Measurements from ENCODE around the gene MPC1. TPM values are rescaled to one million over a fixed set of nuclear protein-coding genes. Genes with fewer than 3 reads are reported as not detected.
"Not testable (repeated sequence)": the region's sequence is repeated elsewhere in the genome, so short reads cannot be mapped to it uniquely, and the experiment has no call there.

Gene MPC1
- total RNA-seq, 4 donors from 2014 or later, result 31.9 to 54.0 (median 42.5) TPM

GRCh38 chr6:166346449-166346848, 36.3 kb downstream of the MPC1 start:
- Histone ChIP-seq H3K36me3 (no peaks in the 10 kb centered on the region), H3K4me1 (peaks cover 15% of the 10 kb centered on the region), H3K27ac (no peak overlapping the region), H3K9me3 (no peaks in the 10 kb centered on the region), H3K4me3 (no peak overlapping the region), H3K27me3 (no peaks in the 10 kb centered on the region)
- WGBS, result 88% methylated on average over 3 of the region's 3 CpGs
- TF ChIP-seq POLR2A (IDR thresholded peaks at IDR 0.05) (no peak), CTCF (IDR thresholded peaks at IDR 0.05) (no peak), POLR2AphosphoS5 (IDR thresholded peaks at IDR 0.05) (no peak), EP300 (IDR thresholded peaks at IDR 0.05) (no peak)
- no peak for DNase-seq (ENCODE audit: low spot score in 2 of 2)

GRCh38 chr6:166345672-166346071, 37.1 kb downstream of the MPC1 start:
- 80% methylated on average over 9 of the region's 9 CpGs for WGBS
- not testable (repeated sequence) for H3K4me3 ChIP-seq; H3K27me3 ChIP-seq; H3K27ac ChIP-seq; H3K36me3 ChIP-seq; H3K9me3 ChIP-seq; DNase-seq (ENCODE audit: low spot score in 2 of 2)
- H3K4me1 ChIP-seq, result peaks cover 23% of the 10 kb centered on the region

- H3K4me3 ChIP-seq; DNase-seq (ENCODE audit: low spot score in 2 of 2); H3K27ac ChIP-seq; H3K9me3 ChIP-seq; H3K36me3 ChIP-seq; H3K27me3 ChIP-seq: not testable (repeated sequence)
- peaks cover 31% of the 10 kb centered on the region for H3K4me1 ChIP-seq
- WGBS, result 84% methylated on average over 2 of the region's 2 CpGs
These were observed 37.8 kb downstream of the MPC1 start for GRCh38 chr6:166344921-166345320.

GRCh38 chr6:166344240-166344639, 38.5 kb downstream of the MPC1 start:
- no peak for DNase-seq (ENCODE audit: low spot score in 2 of 2)
- WGBS, result 92% methylated on average over 8 of the region's 8 CpGs
- H3K9me3 ChIP-seq, result no peaks in the 10 kb centered on the region
- no peaks in the 10 kb centered on the region for H3K36me3 ChIP-seq
- H3K27ac ChIP-seq, result no peak overlapping the region
- no peaks in the 10 kb centered on the region for H3K27me3 ChIP-seq
- H3K4me1 ChIP-seq, result peaks cover 37% of the 10 kb centered on the region
- H3K4me3 ChIP-seq, result no peak overlapping the region
- TF ChIP-seq POLR2AphosphoS5 (IDR thresholded peaks at IDR 0.05) (no peak), POLR2A (IDR thresholded peaks at IDR 0.05) (no peak), CTCF (IDR thresholded peaks at IDR 0.05) (no peak), EP300 (IDR thresholded peaks at IDR 0.05) (no peak)

GRCh38 chr6:166343150-166343487, 39.6 kb downstream of the MPC1 start:
- Histone ChIP-seq H3K36me3 (no peaks in the 10 kb centered on the region), H3K27ac (peak overlapping the region; percentile 93), H3K4me3 (peak overlapping the region; percentile 87), H3K27me3 (no peaks in the 10 kb centered on the region), H3K9me3 (no peaks in the 10 kb centered on the region), H3K4me1 (peaks cover 37% of the 10 kb centered on the region)
- TF ChIP-seq POLR2A (IDR thresholded peaks at IDR 0.05), result no peak
- no peak for TF ChIP-seq CTCF (IDR thresholded peaks at IDR 0.05)
- TF ChIP-seq POLR2AphosphoS5 (IDR thresholded peaks at IDR 0.05), result no peak
- 15% methylated on average over 3 of the region's 3 CpGs for whole genome bisulfite sequencing
- DNase-seq (ENCODE audit: low spot score in 2 of 2), result no peak

GRCh38 chr6:166342349-166343149, 40.2 kb downstream of the MPC1 start, which contains the start of gene SFT2D1:
Gene SFT2D1 (minus strand): TSS chr6:166342545. CDS start chr6:166342481, 64 bp downstream.
- Histone ChIP-seq H3K27me3 (no peaks in the 10 kb centered on the region), H3K4me3 (peak within 1 kb of the TSS; percentile 87), H3K9me3 (no peaks in the 10 kb centered on the region), H3K36me3 (peaks cover 1% of the 10 kb centered on the region), H3K4me1 (peaks cover 37% of the 10 kb centered on the region), H3K27ac (peak within 1 kb of the TSS; percentile 93)
- DNase-seq (ENCODE audit: low spot score in 2 of 2), result peak; percentile 91 to 94
- TF ChIP-seq CTCF (IDR thresholded peaks at IDR 0.05), result no peak
- peak; percentile 40 to 79 (median 70) for TF ChIP-seq POLR2AphosphoS5 (IDR thresholded peaks at IDR 0.05)
- no peak for TF ChIP-seq EP300 (IDR thresholded peaks at IDR 0.05)
- peak; percentile 49 to 90 for TF ChIP-seq POLR2A (IDR thresholded peaks at IDR 0.05)
- 1% methylated on average over 8 of the region's 73 CpGs for WGBS
